G401 (cell line): ENCODE data around the gene TNFRSF19. TPM values are rescaled to one million over a fixed set of nuclear protein-coding genes. Genes with fewer than 3 reads are reported as not detected.

Experiments
- DNase-seq: peaks from one replicate; pipeline ENCODE4 v3.0.0-alpha.2; 2015; ENCODE audit warnings: low spot score
- in situ Hi-C: cut with HindIII; loops from 2 replicates; pipeline ENCODE4 v1.10.0; 2016; ENCODE audit warnings: low sequenced_read_pairs, mixed read lengths
- total RNA-seq: library from RNA; depleted of rRNA; stranded (reverse); fragments of >200 nt; shearing (Covaris generic); gene quantifications from 2 replicates; pipeline ENCODE4 v1.2.3, GENCODE V29; 2014

TNFRSF19 gene
- total RNA-seq, 1 experiment from 2014 or later: not detected

DNA sequence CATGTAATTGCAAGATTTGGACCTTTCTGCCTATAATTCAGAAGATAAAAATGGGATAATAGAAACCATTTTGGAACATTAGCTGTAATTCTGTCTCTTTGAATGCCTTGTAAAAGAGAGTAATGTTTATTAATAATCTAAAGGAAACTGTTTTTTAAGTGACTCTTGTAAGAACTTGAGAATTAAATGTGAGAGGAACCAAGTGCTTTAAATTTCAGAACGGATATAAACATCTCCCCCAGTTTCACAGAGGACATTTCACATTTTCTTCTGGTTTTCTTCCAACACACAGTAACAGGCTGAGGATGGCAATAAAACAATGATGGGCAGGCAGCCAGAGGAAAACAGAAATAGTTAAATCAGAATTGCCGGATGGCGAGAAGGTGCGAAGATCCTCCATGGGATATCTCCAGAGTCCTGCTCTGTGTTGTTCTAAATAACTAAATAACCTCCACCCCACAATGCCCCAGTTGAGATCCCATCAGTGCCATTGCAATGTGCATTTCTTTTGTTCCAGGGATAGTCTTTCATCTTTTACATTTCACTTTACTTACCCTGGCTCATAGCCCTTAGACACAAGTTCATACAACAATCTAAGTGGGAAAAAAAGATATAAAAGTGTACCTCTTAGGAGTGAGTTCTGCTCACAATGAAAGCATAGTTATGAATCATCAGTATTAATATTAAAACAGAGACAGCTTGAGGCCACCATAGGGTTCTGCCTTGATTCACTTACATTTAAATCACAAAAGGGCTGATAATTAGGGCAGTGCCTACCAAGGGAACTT lies 73.3 kb downstream of the TNFRSF19 start:
- in situ Hi-C loops: no loop called here

DNA sequence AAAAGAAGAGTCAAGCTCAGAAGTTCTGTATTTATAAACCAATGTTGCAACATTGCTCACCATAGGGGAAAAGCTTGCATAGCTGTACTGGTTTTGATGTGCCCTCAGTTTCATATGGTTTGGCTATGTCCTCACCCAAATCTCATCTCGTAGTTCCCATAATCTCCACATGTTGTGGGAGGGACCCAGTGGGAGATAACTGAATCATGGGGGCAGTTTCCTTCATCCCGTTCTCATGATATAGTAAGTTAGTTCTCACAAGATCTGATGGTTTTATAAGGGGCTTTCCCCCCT lies 73.9 kb downstream of the TNFRSF19 start:
- DNase-seq: no peak
- in situ Hi-C loops: no loop called here

More for the DNA sequence above, 73.3 kb downstream of the TNFRSF19 start:
- no peak for DNase-seq

DNA sequence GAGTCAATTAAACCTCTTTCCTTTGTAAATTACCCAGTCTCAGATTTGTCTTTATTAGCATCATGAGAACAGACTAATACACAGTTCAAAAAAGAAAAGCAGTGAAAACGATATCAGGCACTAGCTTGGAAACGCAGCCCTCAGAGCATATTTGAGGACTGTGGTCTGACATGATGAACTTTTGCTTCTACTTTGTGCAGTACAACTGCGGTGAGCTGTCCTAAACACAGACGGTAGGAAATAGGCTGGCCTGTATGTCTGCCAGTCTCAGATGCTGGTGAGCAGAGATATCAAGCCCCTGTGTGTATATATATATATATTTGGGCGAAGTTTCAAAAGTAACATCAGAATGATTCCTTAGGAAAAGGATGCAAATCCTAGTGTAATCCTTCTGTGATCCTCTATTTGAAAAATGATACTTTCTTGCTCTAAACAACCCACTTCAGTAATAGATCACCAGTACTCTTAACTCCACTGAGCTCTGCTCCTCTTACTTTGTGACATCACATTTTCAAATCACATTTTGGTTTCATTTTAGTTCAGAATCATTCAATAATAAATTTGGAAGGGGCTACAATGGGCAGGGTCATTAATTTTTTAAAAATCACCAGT lies 74.4 kb downstream of the TNFRSF19 start:
- in situ Hi-C loops: no loop called here
- DNase-seq: no peak

DNA sequence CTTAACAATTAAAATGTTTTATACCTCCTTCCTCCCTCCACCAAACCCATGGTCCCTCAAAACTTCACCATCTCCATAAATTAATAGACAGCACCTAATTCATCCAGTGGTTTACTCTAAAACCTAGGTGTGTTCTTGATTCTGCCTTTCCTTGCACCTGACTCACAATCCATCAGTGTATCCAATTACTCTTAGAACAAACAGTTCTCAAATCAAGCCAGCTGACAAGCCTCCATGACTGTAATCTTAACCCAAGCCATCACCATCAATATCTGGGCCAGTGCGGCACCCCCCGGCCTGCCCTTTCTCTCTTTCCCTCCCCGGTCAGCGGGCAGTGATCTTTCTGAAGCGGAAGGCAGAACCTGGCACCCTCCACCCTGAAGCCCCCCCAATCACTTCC lies 75.6 kb downstream of the TNFRSF19 start:
- DNase-seq: no peak
- in situ Hi-C loops: no loop called here

DNA sequence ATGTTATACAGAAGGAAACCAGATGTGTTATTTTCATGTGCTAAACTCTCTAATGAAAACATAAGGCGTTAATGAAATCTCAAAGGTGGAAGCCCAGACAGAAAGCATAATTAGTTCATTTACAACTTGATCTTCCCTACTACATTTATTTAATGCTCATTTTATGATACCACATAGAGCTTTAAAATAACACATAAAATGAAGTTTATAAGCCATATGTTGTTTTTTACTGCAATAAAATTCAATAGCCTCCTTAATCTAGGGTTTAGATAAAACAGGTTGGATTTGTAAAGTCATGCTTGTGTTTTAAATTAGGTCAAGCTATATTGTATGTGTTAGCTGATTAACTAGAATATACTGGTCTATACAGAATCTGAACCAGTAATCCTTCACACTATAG lies 81.2 kb downstream of the TNFRSF19 start:
- in situ Hi-C loops: no loop called here

DNA sequence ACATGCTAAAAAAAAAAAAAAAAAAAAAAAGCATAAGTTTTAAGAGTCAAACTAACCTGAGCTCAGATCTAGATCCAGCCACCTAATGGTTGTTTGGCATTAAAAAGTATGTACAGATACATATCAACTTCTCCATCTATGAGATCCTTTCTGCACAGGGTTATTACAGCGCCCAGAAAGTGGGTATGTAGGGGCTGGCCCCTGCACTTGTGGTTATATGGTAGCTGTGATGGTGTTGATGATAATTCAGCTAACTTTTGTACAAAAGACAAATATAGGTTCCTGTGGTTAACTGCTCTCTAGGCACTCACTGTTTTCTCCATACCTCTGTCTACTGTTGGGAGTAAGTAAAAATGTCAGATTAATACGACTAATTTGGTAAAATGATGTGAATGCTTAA lies 81.7 kb downstream of the TNFRSF19 start:
- in situ Hi-C loops: no loop called here
- DNase-seq: no peak

More for the DNA sequence above, 81.2 kb downstream of the TNFRSF19 start:
- DNase-seq: no peak

DNA sequence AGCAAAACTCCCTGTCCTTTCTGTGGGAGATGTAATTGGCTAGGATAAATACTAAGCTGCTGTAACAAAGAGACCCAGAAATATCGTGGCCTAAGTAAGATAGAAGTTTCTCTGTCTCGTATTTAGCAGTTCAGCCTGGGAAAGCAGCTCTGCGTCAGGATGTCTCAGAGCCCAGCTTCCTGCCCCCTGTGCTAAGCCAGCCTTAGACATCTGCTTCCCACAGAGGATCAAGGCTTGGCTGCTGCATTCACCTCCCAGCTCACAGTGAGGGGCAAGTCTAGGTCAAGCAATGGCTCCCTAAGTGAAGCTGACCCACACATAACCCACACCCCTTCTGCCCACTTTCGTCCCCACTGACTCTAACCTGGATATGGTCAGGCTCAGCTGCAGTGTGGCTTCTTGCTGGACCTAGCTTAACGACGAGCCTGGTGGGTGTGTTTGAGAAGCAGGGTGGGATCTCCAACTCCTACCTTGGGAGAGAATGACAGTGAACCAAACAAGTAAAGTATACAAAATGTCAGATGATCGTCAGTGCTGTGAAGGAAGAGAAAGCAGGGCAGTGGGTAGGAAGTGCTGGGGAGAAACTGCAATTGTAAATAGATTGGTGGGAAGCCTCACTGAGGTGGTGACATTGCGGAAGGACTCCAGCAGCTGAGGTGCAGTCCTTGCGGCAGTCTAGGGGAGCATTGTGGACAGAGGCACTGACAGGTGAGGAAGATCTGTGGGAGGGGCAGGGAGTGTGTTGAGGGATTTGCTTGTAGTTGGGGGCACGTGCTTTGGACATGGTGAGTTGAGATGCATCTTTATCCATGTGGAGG lies 82.9 kb downstream of the TNFRSF19 start:
- in situ Hi-C loops: no loop called here
- DNase-seq: no peak

DNA sequence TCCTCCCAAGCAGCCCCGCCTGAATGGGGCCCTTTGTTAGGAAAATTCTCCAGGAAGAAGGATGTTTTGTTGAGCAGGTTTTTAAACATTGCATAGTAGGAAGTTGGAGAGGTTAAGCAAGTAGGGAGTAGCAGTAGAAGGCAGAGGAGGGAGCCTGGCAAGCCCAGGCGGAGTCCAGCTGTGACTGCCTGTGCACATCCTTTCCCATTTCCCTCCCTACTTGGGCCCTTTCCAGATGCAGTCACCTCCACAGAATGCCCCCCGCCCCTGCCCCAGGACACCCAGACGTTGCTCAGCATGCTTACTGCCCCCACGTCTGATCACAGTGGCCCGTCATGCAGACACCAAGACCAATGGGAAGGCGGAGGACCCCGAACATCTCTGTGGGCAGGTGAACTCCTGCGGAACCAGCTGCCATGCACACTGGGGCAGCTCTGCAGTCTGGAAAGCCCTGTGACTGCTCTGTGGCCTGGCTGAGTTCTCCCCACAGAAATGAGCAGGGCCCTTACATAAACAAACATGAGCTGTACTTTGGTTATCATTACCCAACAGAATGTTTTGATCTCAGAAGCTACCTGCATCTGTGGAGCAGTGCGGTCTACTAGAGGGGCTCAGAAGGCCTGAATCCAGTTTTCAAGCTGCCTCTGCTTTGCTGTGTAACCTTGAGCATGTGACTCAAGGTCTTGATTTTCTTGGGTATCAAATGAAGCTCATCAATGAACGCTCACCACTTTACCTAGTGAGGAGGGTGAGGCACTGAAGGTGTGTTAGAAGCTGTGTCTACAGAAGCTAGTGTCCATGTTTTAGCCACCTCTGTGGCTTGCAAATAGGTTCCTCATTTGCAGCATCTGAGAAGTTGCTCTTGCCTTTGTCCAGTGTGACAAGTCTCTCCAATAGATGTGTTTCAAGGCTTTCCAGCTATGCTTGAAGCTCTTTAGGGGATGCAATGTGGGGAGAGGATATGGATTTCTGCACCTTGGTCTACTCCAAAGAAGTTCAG lies 84.2 kb downstream of the TNFRSF19 start:
- in situ Hi-C loops: no loop called here
- no peak for DNase-seq

DNA sequence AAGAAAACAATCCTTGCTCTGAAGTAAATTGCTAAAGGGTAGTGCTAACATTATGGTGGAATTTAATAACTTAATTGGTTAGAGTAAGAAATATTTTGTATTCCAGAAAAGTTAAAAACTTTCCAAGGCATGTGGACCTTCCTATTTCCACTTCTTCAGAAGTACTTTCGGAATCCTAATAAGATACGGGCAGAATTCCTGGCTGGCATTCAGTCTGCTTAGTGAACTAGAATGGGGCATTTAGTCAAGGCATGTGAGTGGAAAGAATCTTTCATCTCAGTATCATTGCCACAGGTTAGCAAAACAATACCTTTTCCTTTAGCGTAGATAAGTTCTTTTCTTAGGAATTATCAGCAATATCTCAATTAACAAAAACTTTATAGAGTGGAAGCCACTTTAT lies 85.1 kb downstream of the TNFRSF19 start:
- DNase-seq: no peak
- in situ Hi-C loops: no loop called here

DNA sequence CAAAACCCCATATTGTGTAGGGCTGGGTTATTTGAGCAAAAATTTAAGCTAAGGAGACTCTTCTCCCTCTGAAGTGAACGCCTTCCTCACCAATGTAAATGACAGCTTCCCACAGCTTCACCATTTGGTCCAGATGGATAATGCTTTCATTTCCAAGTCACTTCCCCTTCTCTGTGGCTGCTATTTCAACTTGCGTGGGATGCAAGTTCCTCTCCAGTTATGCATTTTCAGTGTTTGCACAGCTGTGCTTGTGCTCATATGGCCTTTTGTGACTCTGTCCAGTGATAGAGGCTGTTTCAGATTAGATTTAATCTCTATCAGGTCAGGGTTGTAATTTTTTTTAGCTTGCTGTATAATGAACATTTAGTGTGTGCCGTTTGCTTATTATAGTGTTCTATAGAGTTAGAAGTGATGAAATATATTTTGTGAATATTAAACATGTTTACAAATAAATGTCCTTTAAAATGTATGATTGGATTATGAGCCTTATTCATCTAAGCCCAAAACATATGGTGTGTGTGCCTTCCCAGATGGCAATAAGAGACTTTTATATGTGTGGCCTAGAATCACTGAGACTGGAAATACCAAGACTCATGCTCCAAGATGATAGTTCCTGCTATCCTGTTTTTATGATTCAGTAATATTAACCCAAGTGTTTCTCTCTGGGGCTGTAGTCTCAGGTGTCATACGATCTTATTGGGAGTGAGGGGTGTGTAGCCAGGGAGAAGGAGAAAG lies 86.6 kb downstream of the TNFRSF19 start:
- DNase-seq: no peak
- in situ Hi-C loops: no loop called here

DNA sequence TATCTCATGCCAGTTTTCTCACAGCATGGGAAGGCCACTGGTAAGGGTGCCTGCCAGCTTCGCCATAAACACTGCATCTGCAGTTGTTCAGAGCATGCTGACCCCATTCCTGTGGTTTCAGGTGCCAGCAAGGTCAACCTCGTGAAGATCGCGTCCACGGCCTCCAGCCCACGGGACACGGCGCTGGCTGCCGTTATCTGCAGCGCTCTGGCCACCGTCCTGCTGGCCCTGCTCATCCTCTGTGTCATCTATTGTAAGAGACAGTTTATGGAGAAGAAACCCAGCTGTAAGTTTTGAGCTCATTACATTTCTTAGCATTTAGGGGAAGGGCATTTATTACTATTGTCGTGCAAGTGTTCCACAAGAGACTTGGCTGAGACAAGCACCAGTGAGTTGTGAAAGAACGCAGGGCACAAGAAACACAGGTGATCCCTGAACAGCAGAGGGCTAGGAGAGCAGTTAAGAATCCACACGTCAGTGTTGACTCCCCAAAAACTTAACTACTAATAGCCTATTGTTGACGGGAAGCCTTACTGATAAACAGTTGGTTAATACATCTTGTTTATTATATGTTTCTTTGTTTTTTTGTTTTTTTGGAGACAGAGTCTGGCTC lies 88.8 kb downstream of the TNFRSF19 start:
- in situ Hi-C loops: no loop called here
- no peak for DNase-seq

DNA sequence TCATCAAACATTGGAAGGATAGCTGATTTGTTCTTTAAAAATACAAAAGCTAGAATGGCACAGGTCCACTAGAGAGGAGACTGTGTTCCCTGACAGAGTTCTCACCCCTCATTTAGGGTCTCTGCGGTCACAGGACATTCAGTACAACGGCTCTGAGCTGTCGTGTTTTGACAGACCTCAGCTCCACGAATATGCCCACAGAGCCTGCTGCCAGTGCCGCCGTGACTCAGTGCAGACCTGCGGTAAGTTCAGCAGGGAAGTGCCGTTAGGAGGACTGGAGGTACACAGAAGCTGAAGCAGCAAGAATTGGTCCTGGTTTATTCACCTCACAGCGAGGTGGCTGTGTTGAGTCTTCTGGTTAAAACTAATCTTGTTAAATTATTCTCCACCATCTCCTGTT lies 90.0 kb downstream of the TNFRSF19 start:
- in situ Hi-C loops: no loop called here
- DNase-seq: no peak

DNA sequence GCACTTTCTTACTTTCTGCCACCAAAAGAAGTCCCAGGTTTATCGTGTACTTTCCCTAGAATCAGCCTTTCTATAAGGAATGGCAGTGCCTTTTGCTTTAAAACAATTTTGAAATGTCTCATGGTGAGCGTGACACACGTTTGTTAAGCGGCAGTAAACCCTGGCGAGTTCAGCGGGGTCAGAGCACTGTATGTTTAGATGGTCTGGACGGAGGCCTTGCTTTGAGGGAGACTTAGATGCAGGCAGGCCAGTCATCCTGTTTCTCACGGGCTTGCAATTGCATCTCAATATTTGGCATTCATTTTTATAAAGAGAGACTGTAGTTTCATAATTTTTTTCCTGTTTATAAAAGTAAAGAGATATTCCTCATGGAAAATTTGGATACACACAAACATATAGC lies 96.4 kb downstream of the TNFRSF19 start:
- no peak for DNase-seq
- in situ Hi-C loops: no loop called here

DNA sequence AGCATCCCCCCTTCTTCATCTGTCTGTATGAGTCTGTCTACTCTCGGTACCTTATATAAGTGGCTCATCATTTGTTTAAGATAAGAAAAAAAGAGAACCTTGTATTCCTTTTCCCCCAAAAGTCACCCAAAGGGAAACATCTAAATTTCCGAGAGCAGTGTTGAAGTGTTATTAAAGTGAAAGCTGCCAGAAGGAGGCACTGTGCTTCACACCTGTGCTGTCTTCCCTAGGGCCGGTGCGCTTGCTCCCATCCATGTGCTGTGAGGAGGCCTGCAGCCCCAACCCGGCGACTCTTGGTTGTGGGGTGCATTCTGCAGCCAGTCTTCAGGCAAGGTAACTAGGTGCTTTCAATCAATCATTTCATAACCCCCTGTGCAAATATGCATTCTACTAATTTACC lies 97.5 kb downstream of the TNFRSF19 start:
- in situ Hi-C loops: no loop called here

DNA sequence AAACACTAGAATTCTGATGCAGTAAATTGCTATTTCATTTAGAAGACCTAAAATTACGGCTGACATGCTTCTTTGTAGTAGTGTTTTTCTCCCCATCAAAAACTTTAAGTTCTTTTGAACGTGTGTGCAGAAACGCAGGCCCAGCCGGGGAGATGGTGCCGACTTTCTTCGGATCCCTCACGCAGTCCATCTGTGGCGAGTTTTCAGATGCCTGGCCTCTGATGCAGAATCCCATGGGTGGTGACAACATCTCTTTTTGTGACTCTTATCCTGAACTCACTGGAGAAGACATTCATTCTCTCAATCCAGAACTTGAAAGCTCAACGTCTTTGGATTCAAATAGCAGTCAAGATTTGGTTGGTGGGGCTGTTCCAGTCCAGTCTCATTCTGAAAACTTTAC lies 98.3 kb downstream of the TNFRSF19 start:
- in situ Hi-C loops: no loop called here
- DNase-seq: no peak

More for the DNA sequence above, 97.5 kb downstream of the TNFRSF19 start:
- no peak for DNase-seq

DNA sequence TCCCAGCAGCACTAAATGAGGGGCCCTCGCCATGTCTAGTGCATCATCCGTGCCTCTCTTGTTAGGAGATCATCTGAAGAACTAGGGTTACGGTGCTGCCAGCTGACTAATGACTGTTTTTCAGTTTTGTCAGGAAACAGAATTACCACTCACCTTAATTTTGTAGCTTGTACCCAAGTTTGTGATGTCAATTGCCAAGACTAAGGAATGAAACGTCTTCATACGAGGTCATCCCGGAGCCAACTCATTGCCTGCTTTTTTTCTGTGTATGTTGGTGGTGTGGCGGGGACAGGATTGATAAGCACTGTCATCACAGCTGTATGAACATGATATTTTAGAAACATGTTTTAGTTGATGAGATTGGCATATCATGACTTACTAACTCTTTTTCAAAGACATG lies 100.6 kb downstream of the TNFRSF19 start:
- in situ Hi-C loops: no loop called here
- DNase-seq: no peak

DNA sequence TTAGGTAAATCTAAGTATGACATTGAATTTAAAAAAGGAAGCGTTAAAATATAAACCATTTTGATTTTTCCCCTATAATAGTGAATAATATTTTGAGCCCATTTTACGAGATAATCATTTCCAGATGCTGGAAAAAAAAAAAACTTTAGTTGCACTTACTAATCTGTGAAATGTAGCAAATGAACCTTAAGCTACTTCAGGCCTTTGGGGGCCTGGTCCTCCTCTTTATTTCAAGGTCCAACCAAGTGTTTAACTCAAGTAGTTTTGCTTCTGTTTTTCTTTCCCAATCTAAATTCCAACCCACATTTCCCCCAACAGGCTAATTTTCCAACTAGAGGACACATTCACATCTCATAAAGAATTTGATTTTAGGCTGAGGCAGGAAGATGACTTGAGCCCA lies 101.2 kb downstream of the TNFRSF19 start:
- DNase-seq: no peak
- in situ Hi-C loops: no loop called here

DNA sequence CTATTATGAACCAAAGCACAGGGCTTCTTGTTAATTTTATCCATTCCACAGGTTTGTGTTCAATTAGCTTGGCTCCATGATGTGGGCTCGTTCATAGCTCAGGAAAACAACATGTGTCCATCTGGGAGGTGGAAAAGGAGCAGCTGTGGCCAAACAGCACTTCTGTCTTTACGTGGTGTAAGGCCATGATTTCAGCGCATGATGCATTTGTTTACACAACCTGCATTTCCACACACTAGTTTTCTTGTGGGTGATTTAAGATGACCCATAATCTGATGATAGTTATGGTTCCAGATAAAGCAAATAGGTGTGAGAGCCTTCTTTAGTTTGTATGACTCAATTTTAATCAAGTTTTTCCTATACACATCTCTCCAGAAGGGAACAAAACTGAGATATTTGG lies 101.7 kb downstream of the TNFRSF19 start:
- in situ Hi-C loops: no loop called here

More for the DNA sequence above, 101.7 kb downstream of the TNFRSF19 start:
- no peak for DNase-seq
